Measurements from ENCODE around the gene CAMTA1.

DNA sequence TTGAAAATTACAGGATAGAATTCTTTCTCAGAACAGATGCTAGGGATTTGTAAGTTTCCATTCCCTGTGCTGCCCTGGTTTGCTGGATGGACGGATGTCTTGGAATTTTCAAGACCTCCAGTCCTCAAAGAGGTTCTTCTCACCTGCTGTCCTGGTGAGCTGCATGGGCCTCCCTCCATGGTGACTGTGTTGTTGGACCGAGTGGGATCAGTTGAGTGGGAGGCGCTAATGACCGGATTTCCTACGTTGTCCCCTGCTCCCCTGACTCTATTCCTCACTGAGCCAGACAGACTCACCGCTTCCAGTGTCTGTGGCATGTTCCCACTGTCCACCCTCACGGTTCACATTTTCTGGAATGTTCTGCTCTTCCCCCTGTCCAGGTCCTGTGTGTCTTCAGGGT is 229.8 kb downstream of the CAMTA1 start:
- TF ChIP-seq, protein P1, sequence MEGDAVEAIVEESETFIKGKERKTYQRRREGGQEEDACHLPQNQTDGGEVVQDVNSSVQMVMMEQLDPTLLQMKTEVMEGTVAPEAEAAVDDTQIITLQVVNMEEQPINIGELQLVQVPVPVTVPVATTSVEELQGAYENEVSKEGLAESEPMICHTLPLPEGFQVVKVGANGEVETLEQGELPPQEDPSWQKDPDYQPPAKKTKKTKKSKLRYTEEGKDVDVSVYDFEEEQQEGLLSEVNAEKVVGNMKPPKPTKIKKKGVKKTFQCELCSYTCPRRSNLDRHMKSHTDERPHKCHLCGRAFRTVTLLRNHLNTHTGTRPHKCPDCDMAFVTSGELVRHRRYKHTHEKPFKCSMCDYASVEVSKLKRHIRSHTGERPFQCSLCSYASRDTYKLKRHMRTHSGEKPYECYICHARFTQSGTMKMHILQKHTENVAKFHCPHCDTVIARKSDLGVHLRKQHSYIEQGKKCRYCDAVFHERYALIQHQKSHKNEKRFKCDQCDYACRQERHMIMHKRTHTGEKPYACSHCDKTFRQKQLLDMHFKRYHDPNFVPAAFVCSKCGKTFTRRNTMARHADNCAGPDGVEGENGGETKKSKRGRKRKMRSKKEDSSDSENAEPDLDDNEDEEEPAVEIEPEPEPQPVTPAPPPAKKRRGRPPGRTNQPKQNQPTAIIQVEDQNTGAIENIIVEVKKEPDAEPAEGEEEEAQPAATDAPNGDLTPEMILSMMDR (IDR thresholded peaks at IDR 0.05), result no peak
- TF ChIP-seq POLR2A (IDR thresholded peaks at IDR 0.05), result no peak
- no peak for TF ChIP-seq POLR2AphosphoS5 (IDR thresholded peaks at IDR 0.05)
- no peak for TF ChIP-seq EP300 (IDR thresholded peaks at IDR 0.05)

All from stomach (tissue), 4 donors.